Suppressor macrophage treated with lipopolysaccharide for 1 hour (primary cell): ENCODE data around the gene MED25.

Experiments used
- DNase-seq, 3 donors: peaks; one replicate each; pipeline ENCODE4 v3.0.0-alpha.2; 2020 to 2022

The MED25 gene

GRCh38 chr19:49845414-49845813 is 27.3 kb downstream of the MED25 start:
- no peak for DNase-seq

- no peak for DNase-seq
Observed at GRCh38 chr19:49846408-49846807, 28.3 kb downstream of the MED25 start.

GRCh38 chr19:49847731-49848696 is 29.9 kb downstream of the MED25 start:
- DNase-seq, result peak; percentile 75 to 88 (median 88)

GRCh38 chr19:49848938-49849337 is 30.8 kb downstream of the MED25 start:
- DNase-seq, result no peak

GRCh38 chr19:49849433-49850220 is 31.5 kb downstream of the MED25 start:
- no peak for DNase-seq

GRCh38 chr19:49850221-49850486 is 32.1 kb downstream of the MED25 start:
- no peak for DNase-seq

GRCh38 chr19:49850487-49851342 is 32.6 kb downstream of the MED25 start, which contains the start of gene PTOV1:
Gene PTOV1 (plus strand): TSS chr19:49851159.
- DNase-seq, result peak; percentile 95 to 98 (median 97)

- DNase-seq, result peak in 2 of 3 donors; percentile 13 to 46
Observed at GRCh38 chr19:49851456-49852259, 33.6 kb downstream of the MED25 start.

- DNase-seq, result no peak
Observed at GRCh38 chr19:49852631-49853126, 34.6 kb downstream of the MED25 start.

GRCh38 chr19:49853852-49854377 is 35.8 kb downstream of the MED25 start:
- DNase-seq, result no peak

- no peak for DNase-seq
Observed at GRCh38 chr19:49854378-49855263, 36.5 kb downstream of the MED25 start.

GRCh38 chr19:49855277-49855675 is 37.2 kb downstream of the MED25 start:
- no peak for DNase-seq

GRCh38 chr19:49855676-49856573 is 37.8 kb downstream of the MED25 start:
- DNase-seq, result no peak

- no peak for DNase-seq
Observed at GRCh38 chr19:49856574-49857021, 38.5 kb downstream of the MED25 start.

- DNase-seq, result no peak
Observed at GRCh38 chr19:49857061-49857837, 39.2 kb downstream of the MED25 start.

- no peak for DNase-seq
Observed at GRCh38 chr19:49857838-49858087, 39.7 kb downstream of the MED25 start.

GRCh38 chr19:49858088-49858985 is 40.2 kb downstream of the MED25 start:
- no peak for DNase-seq
